ENCODE data around the gene OR10A4.

- TF ChIP-seq EZH2 (IDR thresholded peaks at IDR 0.05) = no peak
- TF ChIP-seq POLR2AphosphoS5 (IDR thresholded peaks at IDR 0.05; ENCODE audit: borderline replicate concordance, low read depth, low read length) = no peak
- no peak for TF ChIP-seq FOXP2 (optimal IDR thresholded peaks at IDR 0.05; ENCODE audit: control extremely low read depth, extremely low read length, insufficient read depth)
Measured at GRCh38 chr11:6900327-6900999, 24.0 kb downstream of the OR10A4 start.
